ENCODE data around the gene BORCS5.

Gene BORCS5

GRCh38 chr12:12492547-12492946 lies 135.7 kb downstream of the BORCS5 start:
- Histone ChIP-seq H3K79me2 (ENCODE audit: control insufficient read depth, low read length) (no peaks in the 10 kb centered on the region), H3K9me3 (ENCODE audit: control insufficient read depth, insufficient read depth, low read length) (no peaks in the 10 kb centered on the region)
- TF ChIP-seq EZH2phosphoT487 (IDR thresholded peaks at IDR 0.05; ENCODE audit: borderline replicate concordance, low read length) (no peak), CTCF (IDR thresholded peaks at IDR 0.05; ENCODE audit: low read depth, low read length, poor library complexity, severe bottlenecking) (no peak)

GRCh38 chr12:12495536-12495935 lies 138.7 kb downstream of the BORCS5 start:
- no peaks in the 10 kb centered on the region for H3K79me2 ChIP-seq (ENCODE audit: control insufficient read depth, low read length)
- TF ChIP-seq EZH2phosphoT487 (IDR thresholded peaks at IDR 0.05; ENCODE audit: borderline replicate concordance, low read length) (no peak), CTCF (IDR thresholded peaks at IDR 0.05; ENCODE audit: low read depth, low read length, poor library complexity, severe bottlenecking) (no peak)
- peaks cover 6% of the 10 kb centered on the region; the same call in 1 of the 2 replicates for H3K27me3 ChIP-seq (ENCODE audit: control insufficient read depth, low read length)
- no peaks in the 10 kb centered on the region for H3K36me3 ChIP-seq (ENCODE audit: control insufficient read depth, low read length)
- H3K27ac ChIP-seq (ENCODE audit: low read depth, low read length), result no peak overlapping the region
- H3K9me2 ChIP-seq (replicated peaks; ENCODE audit: control insufficient read depth, low read length), result no peaks in the 10 kb centered on the region
- no peaks in the 10 kb centered on the region for H4K20me1 ChIP-seq (ENCODE audit: control insufficient read depth, insufficient read depth, low read depth, low read length)
- H3F3A ChIP-seq (ENCODE audit: control insufficient read depth, insufficient read depth), result no peaks in the 10 kb centered on the region
- no peak overlapping the region for H3K4me2 ChIP-seq (ENCODE audit: low read length)
- no peaks in the 10 kb centered on the region for H3K4me1 ChIP-seq (ENCODE audit: control insufficient read depth, low read length)
- no peak overlapping the region for H3K4me3 ChIP-seq (ENCODE audit: low read length)
- no peaks in the 10 kb centered on the region for H3K9me3 ChIP-seq (ENCODE audit: control insufficient read depth, insufficient read depth, low read length)

More at GRCh38 chr12:12492547-12492946, 135.7 kb downstream of the BORCS5 start:
- Histone ChIP-seq H3K9me2 (replicated peaks; ENCODE audit: control insufficient read depth, low read length) (no peaks in the 10 kb centered on the region), H3K27ac (ENCODE audit: low read depth, low read length) (no peak overlapping the region), H3K4me1 (ENCODE audit: control insufficient read depth, low read length) (no peaks in the 10 kb centered on the region), H3K4me3 (ENCODE audit: low read length) (no peak overlapping the region), H3K36me3 (ENCODE audit: control insufficient read depth, low read length) (no peaks in the 10 kb centered on the region), H4K20me1 (ENCODE audit: control insufficient read depth, insufficient read depth, low read depth, low read length) (no peaks in the 10 kb centered on the region), H3K27me3 (ENCODE audit: control insufficient read depth, low read length) (peaks cover 6% of the 10 kb centered on the region; the same call in 1 of the 2 replicates), H3K4me2 (ENCODE audit: low read length) (no peak overlapping the region), H3F3A (ENCODE audit: control insufficient read depth, insufficient read depth) (no peaks in the 10 kb centered on the region)

GRCh38 chr12:12498210-12498609 lies 141.3 kb downstream of the BORCS5 start:
- no peaks in the 10 kb centered on the region for H3K36me3 ChIP-seq (ENCODE audit: control insufficient read depth, low read length)
- H3K27me3 ChIP-seq (ENCODE audit: control insufficient read depth, low read length), result peaks cover 6% of the 10 kb centered on the region; the same call in 1 of the 2 replicates
- no peak for TF ChIP-seq EZH2phosphoT487 (IDR thresholded peaks at IDR 0.05; ENCODE audit: borderline replicate concordance, low read length)
- TF ChIP-seq CTCF (IDR thresholded peaks at IDR 0.05; ENCODE audit: low read depth, low read length, poor library complexity, severe bottlenecking), result no peak
- no peak overlapping the region for H3K27ac ChIP-seq (ENCODE audit: low read depth, low read length)
- H3K79me2 ChIP-seq (ENCODE audit: control insufficient read depth, low read length), result no peaks in the 10 kb centered on the region
- no peaks in the 10 kb centered on the region for H3F3A ChIP-seq (ENCODE audit: control insufficient read depth, insufficient read depth)
- H3K4me1 ChIP-seq (ENCODE audit: control insufficient read depth, low read length), result no peaks in the 10 kb centered on the region
- no peak overlapping the region for H3K4me3 ChIP-seq (ENCODE audit: low read length)
- H3K4me2 ChIP-seq (ENCODE audit: low read length), result no peak overlapping the region
- H3K9me3 ChIP-seq (ENCODE audit: control insufficient read depth, insufficient read depth, low read length), result no peaks in the 10 kb centered on the region
- no peaks in the 10 kb centered on the region for H4K20me1 ChIP-seq (ENCODE audit: control insufficient read depth, insufficient read depth, low read depth, low read length)
- H3K9me2 ChIP-seq (replicated peaks; ENCODE audit: control insufficient read depth, low read length), result no peaks in the 10 kb centered on the region
